GM19238 (cell line): ENCODE data around the gene NPIPB4.
"Not testable (repeated sequence)": the region's sequence is repeated elsewhere in the genome, so short reads cannot be mapped to it uniquely, and the experiment has no call there.

Source experiments
- DNase-seq: peaks from one replicate; pipeline ENCODE4 v3.0.0; 2011; ENCODE audit warnings: low spot score; ENCODE audit not compliant: insufficient read length

The NPIPB4 gene

DNA sequence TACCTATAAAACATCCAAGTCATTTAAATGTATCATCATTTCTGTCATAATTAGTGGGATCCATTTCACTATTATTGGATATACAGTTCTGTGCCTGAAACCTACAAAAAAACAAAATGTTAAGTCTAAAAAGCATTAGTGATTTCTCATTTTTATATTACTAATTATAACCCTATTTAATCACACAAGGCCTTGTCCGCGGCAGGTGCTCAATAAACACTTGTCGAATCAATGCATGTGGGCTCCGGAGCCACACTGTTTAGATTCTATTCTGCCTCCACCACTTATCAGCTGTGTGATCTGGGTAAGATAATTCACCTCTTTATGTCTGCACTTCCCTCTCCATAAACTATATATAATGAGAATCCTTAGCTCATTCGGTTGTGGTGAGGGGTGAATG, at the start of gene NPIPB4:
NPIPB4 (minus strand) TSS at position 101 of the 400 bp plus-strand sequence. CDS start 378 bp downstream, outside the sequence.
- DNase-seq, result not testable (repeated sequence)

DNA sequence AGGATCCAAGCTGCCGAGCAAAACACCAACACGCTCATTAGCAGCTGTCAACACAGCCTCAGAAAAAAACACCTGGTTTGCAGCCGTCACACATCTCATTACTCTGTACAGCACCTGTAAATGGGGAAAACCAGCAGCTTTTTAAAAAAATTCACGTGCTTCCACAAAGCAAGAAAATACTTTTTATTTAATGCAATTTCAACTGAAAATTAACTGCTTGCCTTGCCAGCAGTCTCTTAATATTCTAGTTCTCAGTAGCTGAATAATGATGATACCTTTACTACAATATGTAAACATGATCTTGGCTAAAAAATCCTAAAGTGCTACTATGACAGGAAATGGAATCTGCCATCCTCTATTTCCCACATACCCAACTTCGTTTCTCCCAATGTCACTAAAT, 41.4 kb upstream of the NPIPB4 start:
- not testable (repeated sequence) for DNase-seq

DNA sequence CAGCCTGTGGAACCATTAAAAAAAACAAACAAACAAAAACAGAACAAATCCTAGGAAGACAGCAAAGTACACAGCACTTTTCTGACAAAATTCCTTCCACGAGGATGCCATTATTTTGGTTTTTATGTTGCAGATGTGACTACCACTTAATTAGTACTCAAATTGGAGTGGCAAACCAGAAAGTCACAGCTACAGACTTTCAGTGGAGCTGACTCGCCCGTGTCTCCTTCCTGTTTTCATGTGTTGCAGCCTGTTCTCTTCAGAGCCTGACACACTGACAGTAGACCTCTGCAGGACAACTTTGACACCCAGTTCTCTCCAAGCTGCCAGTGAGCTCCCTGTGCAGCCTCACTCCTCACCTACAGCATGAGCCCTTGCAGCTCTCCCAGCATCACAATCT, 24.4 kb upstream of the NPIPB4 start:
- DNase-seq, result not testable (repeated sequence)

DNA sequence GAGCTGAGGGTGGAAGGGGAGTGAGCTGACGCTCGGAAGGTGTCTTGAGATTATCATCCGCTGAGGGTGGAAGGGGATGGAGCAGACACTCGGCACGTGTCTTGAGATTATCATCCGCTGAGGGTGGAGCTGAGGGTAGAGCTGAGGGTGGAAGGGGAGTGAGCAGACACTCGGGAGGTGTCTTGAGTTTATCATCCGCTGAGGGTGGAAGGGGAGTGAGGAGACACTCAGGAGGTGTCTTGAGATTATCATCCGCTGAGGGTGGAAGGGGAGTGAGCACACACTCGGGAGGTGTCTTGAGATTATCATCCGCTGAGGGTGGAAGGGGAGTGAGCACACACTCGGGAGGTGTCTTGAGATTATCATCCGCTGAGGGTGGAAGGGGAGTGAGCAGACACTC, 20.4 kb downstream of the NPIPB4 start:
- not testable (repeated sequence) for DNase-seq

DNA sequence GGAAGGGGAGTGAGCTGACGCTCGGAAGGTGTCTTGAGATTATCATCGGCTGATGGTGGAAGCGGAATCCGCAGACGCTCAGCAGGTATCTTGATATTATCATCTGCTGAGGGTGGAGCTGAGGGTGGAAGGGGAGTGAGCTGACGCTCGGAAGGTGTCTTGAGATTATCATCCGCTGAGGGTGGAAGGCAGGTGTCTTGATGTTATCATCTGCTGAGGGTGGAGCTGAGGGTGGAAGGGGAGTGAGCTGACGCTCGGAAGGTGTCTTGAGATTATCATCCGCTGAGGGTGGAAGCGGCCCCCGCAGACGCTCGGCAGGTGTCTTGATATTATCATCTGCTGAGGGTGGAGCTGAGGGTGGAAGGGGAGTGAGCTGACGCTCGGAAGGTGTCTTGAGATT, 21.2 kb downstream of the NPIPB4 start:
- not testable (repeated sequence) for DNase-seq

DNA sequence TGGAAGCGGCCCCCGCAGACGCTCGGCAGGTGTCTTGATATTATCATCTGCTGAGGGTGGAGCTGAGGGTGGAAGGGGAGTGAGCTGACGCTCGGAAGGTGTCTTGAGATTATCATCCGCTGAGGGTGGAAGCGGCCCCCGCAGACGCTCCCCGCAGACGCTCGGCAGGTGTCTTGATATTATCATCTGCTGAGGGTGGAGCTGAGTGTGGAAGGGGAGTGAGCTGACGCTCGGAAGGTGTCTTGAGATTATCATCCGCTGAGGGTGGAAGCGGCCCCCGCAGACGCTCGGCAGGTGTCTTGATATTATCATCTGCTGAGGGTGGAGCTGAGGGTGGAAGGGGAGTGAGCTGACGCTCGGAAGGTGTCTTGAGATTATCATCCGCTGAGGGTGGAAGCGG, 21.8 kb downstream of the NPIPB4 start:
- DNase-seq, result not testable (repeated sequence)

DNA sequence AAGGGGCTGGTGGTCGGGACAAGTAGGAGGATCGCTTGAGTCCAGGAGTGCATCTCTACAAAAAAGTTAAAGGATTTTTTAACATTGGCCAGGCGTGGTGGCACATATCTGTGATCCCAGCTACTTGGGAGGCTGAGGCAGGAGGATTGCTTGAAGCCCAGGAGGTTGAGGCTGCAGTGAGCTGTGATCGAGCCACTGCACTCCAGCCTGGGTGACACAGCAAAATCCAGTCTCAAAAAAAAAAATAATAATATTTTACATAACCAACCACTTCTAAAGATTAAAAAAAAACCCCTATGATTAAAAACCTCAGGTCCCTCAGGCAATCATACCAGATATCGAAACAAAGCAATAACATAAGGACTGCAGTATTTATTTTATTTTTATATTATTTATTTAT, 23.3 kb downstream of the NPIPB4 start:
- not testable (repeated sequence) for DNase-seq

DNA sequence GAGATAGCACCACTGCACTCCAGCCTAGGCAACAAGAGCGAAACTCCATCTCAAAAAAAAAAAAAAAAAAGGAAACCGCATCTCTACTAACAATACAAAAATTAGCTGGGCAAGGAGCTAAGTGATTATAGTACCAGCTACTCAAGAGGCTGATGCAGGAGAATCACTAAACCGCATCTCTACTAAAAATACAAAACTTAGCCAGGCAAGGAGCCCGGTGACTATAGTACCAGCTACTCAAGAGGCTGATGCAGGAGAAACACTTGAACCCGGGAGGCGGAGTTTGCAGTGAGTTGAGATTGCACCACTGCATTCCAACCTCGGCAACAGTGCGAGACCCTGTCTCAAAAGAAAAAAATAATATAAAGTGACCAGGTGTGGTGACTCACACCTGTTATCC, 27.6 kb downstream of the NPIPB4 start:
- not testable (repeated sequence) for DNase-seq

DNA sequence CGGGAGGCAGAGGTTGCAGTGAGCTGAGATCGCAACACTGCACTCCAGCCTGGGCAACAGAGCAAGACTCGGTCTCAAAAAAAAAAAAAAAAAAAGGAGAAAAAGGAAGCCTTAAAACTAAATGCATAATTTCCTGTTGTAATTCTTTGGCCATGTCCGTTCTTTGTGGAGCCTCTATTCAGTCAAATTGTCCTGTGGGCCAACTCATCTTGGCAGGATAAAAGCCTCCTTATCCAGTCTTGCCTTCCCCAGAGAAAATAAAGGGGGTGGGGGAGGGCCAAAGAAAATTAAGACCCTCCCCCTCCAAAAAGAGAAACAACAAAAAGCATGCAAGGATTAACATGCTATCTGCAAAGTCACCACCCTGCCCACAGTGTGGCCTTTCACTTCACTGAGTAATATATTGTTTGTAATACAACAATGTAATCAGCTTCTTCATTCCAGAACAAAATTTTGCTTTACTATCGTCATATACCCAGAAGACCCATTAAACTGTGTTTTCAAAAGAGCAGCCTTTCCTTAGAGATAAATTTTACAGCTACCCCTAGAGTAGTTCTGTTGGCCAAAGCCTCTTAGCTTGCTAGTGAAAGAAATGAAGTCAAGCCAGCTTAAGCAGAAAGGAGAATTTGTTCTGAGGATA, 31.4 kb downstream of the NPIPB4 start:
- not testable (repeated sequence) for DNase-seq

DNA sequence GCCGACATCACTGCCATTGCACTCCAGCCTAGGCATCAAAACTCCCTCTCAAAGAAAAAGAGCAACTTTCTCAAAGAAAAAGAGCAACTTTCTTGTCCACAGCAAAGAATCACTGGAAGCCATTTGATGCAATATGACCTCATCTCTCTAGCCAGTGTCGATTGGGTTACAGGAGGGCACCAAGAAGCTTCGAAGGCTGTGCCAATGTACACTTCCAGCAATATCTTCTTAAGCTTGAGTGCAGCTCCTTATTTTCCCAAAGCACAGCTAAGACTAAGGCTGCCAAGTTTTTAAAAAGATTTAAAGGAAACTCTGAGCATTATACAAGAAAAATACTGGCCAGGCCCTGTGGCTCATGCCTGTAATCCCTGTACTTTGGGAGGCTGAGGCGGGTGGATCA, 32.0 kb downstream of the NPIPB4 start:
- not testable (repeated sequence) for DNase-seq

DNA sequence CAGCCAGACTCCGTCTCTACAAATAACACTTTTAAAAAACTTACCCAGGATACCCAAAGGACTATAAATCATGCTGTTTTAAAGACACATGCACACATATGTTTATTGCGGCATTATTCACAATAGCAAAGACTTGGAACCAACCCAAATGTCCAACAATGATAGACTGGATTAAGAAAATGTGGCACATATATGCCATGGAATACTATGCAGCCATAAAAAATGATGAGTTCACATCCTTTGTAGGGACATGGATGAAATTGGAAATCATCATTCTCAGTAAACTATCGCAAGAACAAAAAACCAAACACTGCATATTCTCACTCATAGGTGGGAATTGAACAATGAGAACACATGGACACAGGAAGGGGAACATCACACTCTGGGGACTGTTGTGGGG, 34.3 kb downstream of the NPIPB4 start:
- DNase-seq, result not testable (repeated sequence)

DNA sequence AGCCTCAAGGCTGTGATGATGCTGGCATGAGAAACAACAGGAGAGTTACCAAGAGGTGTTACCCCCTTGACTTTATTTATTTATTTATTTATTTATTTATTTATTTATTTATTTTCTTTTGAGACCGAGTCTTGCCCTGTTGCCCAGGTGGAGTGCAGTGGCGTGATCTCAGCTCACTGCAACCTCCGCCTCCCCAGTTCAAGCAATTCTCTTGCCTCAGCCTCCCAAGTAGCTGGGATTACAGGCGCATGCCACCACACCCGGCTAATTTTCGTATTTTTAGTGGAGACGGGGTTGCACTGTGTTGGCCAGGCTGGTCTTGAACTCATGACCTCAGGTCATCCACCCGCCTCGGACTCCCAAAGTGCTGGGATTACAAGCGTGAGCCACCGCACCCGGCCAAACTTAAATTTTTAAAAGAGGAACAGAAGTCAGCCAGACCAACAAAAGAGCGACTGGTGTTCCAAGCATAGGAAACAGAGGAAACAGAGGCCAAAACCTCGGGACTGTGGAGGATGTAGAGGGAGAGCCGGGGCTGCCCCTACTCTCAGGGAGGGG, 36.6 kb downstream of the NPIPB4 start:
- DNase-seq, result peak; percentile 0

DNA sequence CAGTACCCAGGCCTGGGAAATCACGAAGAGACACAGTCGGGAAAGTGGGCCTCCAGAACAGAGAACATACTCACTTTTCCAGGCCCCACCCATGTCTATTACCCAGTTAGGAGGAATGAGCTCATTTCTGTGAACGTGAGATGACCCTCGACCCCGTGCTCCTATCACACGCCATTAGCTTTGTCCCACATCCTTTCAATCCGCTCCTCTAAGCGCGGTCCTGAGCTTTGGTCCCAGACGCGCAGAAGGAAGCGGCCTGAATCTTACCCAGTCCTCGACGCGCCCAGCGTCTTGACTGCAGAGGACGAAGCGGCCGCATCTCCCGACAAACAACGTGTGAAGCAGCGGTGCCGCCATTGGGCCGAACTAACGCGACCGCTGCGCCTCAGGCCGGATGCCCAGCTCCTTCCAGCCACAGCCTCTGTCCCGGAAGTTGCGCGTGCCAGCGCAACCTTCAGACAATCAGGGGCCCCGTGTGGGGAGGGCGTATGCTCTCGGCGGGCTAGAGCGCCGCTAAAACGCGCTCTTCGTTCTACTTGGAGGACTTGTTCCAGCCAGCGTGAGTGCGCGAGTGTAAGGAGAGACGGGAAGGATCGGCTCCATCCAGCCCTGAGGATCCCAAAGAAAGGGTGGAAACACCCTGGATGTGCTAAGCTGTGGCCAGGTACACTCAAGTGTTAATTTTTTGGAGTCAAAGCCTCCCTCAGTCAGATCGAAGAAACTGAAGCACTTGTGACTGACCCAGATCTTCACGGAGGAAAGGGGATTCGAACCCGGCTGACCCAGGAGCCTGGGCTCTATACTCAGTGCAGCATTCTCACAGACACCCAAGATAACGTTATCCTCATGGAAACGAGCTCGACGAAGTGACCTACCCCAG, 37.3 kb downstream of the NPIPB4 start:
- DNase-seq, result peak; percentile 20

DNA sequence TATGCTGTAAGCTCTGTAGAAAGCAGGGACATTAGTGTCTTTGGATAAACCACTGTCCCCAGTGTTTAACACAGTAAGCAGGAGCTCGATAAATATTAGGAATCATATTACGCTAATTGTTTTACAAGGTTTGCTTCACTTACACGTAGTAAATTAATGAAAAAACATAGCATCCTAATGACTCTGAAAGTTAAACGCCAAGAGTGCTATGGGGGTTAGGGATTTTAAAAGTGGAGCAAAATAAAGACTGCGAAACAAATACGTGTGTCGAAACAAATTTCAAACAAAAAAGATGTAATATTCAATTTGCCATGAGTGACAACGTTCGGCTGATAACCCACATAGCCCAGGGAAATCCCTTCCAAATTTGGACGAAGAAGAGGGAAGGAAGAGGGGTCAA, 37.9 kb downstream of the NPIPB4 start:
- DNase-seq, result not testable (repeated sequence)

DNA sequence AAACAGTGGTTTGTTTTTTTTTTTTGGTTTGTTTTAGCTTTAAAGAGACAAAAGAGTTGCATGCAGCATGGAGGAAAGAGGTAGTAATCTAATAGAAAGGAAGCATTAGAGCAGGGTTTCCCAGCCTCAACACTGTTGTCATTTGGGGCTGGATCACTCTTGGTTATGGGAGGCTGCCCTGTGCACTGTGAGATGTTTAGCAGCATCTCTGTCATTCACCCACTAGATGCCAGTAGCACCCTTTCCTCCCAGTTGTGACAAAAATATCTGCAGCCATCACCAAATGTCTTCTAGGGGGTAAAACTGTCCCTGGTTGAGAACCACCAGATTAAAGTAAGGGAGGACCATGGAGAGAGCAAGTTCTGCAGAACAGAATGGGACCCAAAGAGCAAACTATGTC, 40.5 kb downstream of the NPIPB4 start:
- not testable (repeated sequence) for DNase-seq

DNA sequence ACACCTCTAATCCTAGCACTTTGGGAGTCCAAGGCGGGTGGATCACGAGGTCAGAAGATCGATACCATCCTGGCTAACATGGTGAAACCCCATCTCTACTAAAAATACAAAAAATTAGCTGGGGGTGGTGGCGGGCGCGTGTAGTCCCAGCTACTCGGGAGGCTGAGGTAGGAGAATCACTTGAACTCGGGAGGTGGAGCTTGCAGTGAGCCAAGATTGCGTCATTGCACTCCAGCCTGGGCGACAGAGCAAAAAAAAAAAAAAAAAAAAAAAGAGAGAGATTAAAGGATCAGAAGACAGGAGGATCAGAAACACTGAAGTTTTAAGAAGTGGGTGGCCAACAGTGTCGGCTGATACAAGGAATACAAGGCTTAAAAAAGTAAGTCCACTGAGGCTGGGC, 41.9 kb downstream of the NPIPB4 start:
- not testable (repeated sequence) for DNase-seq

DNA sequence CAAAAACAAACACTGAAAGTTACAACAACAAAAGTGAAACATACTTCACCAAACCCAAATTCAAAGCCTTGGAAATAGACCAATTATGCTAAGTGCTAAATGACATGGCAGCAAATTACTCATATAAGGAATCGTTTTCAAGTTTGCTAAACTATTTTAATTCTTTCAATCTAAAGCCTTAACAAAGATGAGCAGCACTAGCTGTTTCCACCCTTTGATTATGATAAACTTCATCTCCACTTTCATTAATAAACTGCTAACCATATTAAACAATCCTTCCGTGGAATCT, 55.2 kb downstream of the NPIPB4 start:
- not testable (repeated sequence) for DNase-seq

DNA sequence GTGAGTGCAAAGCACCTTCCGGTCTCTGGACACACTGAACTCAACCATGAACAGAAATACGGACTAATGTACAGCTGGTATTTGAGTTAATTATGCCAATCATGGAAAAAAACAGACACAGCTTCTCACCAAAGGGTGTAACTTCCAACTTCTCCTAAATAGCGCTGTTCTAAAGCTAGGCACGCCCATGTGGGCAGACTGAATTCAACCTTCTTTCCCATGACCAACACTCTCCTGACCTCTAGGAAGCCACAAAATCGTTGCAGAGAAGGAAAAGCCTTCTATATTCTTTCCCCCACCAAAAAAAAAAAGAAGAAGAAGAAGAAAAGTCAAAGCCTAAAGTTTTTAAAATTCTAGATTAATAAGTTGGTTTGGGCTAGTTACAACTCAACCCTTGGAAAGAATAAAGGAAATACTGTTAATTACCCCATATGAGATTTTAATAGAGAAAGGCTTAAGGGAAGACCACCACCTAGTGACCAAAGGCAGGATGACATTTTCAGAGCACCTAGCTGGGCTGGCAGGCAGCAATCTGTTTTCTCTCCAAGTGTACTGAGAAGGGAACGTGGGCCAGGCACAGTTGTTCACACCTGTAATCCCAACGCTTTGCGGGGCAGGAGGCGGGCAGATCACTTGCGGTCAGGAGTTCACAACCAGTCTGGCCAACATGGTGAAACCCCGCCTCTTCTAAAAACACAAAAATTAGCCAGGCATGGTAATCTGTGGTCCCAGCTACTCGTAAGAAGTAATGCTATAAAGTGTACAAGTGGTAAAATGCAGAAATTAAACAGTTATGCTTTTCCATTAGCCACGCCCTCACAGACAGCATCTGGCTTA, 55.8 kb downstream of the NPIPB4 start:
- DNase-seq, result not testable (repeated sequence)

DNA sequence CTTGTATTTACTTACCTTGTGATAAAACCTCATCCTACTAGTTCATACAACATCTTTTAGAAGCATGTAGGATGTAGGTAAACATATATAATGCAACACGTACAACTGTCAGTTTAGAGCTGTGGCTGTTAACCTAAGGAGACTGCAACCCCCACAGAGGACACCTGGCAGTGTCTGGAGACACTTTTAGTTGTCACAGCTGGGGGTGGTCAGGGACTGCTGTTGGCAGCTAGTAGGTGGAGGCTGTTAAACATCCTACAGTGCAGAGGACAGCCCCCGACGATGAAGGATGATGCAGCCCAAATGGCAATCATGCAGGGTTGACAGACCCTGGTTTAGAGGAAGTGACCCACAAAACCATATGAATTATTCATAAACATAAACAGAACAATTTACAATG, 59.0 kb downstream of the NPIPB4 start:
- not testable (repeated sequence) for DNase-seq

DNA sequence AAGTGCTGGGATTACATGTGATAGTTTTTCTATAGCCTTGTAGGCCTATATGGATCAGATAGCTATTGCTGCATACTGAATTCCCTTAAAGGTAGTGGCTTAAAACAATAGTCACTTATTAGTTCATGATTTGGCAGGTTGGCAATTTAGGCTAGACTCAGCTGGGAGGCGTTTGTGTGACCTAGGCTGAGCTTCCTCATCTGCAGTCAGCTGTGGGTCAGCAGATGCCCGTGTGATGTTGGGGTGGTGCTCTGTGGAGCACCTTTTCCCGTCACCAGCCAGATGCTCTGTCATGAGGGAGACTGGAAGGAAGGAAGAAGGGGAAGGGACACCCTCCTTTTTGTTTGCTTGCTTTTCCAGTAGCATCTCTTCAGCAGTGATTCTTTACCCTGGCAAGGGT, 64.2 kb downstream of the NPIPB4 start:
- DNase-seq, result not testable (repeated sequence)

DNA sequence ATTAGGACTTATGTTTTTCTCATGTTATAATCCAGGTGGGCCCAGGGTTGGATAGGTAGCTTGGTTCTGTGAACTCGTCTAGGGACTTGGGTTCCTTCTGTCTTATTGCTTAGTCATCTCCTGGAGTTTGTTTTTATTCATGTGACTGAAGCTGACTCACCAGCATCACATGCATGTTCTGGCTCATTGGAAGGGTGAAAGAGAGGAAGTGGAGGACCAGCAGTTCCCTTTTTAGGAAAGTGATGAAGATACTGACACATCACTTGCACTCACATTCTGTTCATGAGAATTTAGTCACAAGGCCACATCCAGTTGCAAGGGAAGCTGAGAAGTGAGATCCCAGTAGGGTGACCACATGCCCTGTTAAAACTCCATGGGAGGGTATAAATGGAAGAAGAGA, 67.0 kb downstream of the NPIPB4 start:
- not testable (repeated sequence) for DNase-seq
